ENCODE measurements around the gene TMEM63C.

Gene TMEM63C

GRCh38 chr14:77220246-77221017, 38.8 kb downstream of the TMEM63C start:
- TF ChIP-seq CTCF (conservative IDR thresholded peaks at IDR 0.05; ENCODE audit: low read depth, low read length), result no peak
- no peak overlapping the region for H3K4me3 ChIP-seq (ENCODE audit: low read depth, low read length)

GRCh38 chr14:77221241-77221871, 39.8 kb downstream of the TMEM63C start:
- no peak for TF ChIP-seq CTCF (conservative IDR thresholded peaks at IDR 0.05; ENCODE audit: low read depth, low read length)
- no peak for DNase-seq (ENCODE audit: low read depth)
- no peak overlapping the region for H3K4me3 ChIP-seq (ENCODE audit: low read depth, low read length)

More at GRCh38 chr14:77220246-77221017, 38.8 kb downstream of the TMEM63C start:
- DNase-seq (ENCODE audit: low read depth), result no peak

GRCh38 chr14:77222546-77223225, 41.1 kb downstream of the TMEM63C start:
- no peak for TF ChIP-seq CTCF (conservative IDR thresholded peaks at IDR 0.05; ENCODE audit: low read depth, low read length)

GRCh38 chr14:77224212-77224611, 42.6 kb downstream of the TMEM63C start:
- DNase-seq (ENCODE audit: low read depth), result no peak
- no peak overlapping the region for H3K4me3 ChIP-seq (ENCODE audit: low read depth, low read length)
- no peak for TF ChIP-seq CTCF (conservative IDR thresholded peaks at IDR 0.05; ENCODE audit: low read depth, low read length)

More at GRCh38 chr14:77222546-77223225, 41.1 kb downstream of the TMEM63C start:
- no peak for DNase-seq (ENCODE audit: low read depth)
- H3K4me3 ChIP-seq (ENCODE audit: low read depth, low read length), result no peak overlapping the region

- DNase-seq (ENCODE audit: low read depth), result no peak
- no peak overlapping the region for H3K4me3 ChIP-seq (ENCODE audit: low read depth, low read length)
- TF ChIP-seq CTCF (conservative IDR thresholded peaks at IDR 0.05; ENCODE audit: low read depth, low read length), result no peak
These were observed 43.7 kb downstream of the TMEM63C start for GRCh38 chr14:77225254-77225653.

- no peak overlapping the region for H3K4me3 ChIP-seq (ENCODE audit: low read depth, low read length)
- no peak for DNase-seq (ENCODE audit: low read depth)
- TF ChIP-seq CTCF (conservative IDR thresholded peaks at IDR 0.05; ENCODE audit: low read depth, low read length), result no peak
These were observed 44.4 kb downstream of the TMEM63C start for GRCh38 chr14:77225892-77226557.

All from choroid plexus epithelial cell (primary cell).